Measurements from ENCODE around the gene TMC3.

Gene TMC3

DNA sequence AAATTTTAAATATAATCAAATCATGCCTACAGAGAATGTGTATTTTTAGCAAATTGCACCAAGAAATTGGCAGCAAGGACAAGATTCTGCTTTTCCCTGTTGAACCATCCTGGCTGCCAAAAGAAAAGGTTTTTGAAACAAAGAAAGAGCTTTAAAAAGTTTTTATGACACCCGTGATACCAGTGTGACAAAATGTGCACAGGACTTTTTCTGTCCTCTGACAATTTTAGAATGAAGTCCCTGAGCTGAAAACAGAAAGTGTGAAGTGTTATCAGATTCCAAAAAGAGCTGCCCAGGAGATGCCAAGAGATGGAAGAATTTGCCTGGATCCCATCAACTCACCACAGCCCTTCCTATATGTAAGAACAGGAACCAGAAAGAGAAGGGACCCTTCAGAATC is 33.2 kb upstream of the TMC3 start:
- no peak for FAIRE-seq
- no peak for DNase-seq (ENCODE audit: insufficient read length)
- TF ChIP-seq POLR2AphosphoS5 (IDR thresholded peaks at IDR 0.05; ENCODE audit: low read depth, low read length): no peak
- no peak for TF ChIP-seq TAF1 (IDR thresholded peaks at IDR 0.05; ENCODE audit: borderline replicate concordance, low read depth, low read length)
- TF ChIP-seq POLR2A (IDR thresholded peaks at IDR 0.05; ENCODE audit: low read depth, low read length): no peak

DNA sequence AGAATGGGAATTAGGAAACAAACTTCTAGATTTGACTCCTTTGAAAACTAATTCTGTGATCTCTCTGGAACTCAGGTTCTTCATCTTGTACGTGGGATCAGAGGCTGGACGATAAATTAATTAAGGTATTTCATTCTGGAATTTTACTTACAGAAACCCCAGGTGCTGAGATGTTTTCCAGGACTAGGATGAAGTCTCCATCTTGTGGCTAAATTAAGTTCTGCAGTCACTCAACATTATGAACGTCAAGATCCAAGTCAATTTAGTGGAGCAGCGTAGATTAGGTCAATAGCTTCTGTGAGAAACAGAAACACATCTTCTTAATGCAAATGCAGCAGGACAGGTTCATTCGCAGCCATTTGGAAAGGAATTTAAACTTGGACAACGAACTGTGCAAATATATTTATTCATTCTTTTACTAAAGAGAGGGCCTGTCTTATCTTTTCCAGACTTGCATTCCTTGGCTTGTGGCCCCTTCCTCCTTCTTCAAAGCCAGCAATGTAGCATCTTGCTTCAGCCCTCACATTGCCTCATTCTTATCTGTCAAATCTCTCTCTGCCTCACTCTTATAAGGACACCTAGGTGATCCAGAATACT is 26.7 kb upstream of the TMC3 start:
- TF ChIP-seq POLR2A (IDR thresholded peaks at IDR 0.05; ENCODE audit: low read depth, low read length) (no peak), POLR2AphosphoS5 (IDR thresholded peaks at IDR 0.05; ENCODE audit: low read depth, low read length) (no peak), TAF1 (IDR thresholded peaks at IDR 0.05; ENCODE audit: borderline replicate concordance, low read depth, low read length) (no peak)
- FAIRE-seq (no peak), DNase-seq (ENCODE audit: insufficient read length) (peak; percentile 5)

DNA sequence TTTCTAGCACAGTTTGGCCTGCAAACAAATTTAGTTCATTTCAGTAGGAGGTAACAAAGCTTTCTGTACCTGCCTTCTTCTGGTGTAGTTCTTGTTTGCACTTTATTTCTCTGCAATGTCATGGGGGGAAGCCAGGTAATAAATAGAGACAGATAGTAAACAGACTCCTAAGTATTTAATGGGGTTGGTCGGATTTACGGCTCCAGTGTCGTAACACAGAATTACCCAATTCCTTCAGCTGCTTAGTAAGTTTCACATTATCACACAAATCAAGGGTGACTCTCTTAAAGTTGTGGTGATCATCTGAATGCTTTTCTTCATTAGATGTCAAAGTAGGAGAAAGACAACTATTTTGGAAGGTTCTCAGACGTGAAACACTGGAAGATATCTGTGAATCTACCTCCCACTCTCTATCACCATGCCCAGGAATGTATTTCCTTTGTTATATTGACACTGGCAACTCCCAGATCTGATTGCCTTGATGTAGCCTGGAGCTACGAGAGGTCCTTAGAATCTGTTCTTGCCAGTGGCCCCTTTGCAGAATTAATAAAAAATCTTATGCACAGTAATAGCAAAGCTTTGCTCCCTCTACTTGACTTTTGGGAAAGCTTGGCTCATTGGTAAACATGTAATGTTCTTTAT is 25.0 kb upstream of the TMC3 start:
- FAIRE-seq: no peak
- no peak for TF ChIP-seq POLR2AphosphoS5 (IDR thresholded peaks at IDR 0.05; ENCODE audit: low read depth, low read length)
- TF ChIP-seq POLR2A (IDR thresholded peaks at IDR 0.05; ENCODE audit: low read depth, low read length): no peak
- TF ChIP-seq TAF1 (IDR thresholded peaks at IDR 0.05; ENCODE audit: borderline replicate concordance, low read depth, low read length): no peak
- DNase-seq (ENCODE audit: insufficient read length): no peak

DNA sequence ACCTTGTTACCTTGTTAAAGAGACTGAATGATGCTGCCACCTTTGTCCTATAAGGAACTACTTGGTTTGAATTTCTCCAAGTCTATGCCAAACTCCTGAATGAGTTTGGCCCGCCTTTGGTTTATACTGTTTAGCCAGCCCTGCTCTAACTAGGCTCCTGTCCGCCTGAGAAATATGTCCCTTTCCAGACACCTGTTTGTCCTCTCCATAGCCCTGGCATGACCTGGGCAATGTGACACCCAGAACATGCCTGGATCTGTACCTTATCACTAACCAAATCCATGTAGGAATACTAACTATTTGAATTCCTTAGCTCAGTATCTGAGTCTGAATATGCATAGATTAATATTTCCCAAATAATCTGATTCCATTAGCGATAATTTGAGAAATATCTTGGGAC is 24.4 kb upstream of the TMC3 start:
- no peak for DNase-seq (ENCODE audit: insufficient read length)
- FAIRE-seq: no peak
- TF ChIP-seq POLR2AphosphoS5 (IDR thresholded peaks at IDR 0.05; ENCODE audit: low read depth, low read length) (no peak), POLR2A (IDR thresholded peaks at IDR 0.05; ENCODE audit: low read depth, low read length) (no peak), TAF1 (IDR thresholded peaks at IDR 0.05; ENCODE audit: borderline replicate concordance, low read depth, low read length) (no peak)

DNA sequence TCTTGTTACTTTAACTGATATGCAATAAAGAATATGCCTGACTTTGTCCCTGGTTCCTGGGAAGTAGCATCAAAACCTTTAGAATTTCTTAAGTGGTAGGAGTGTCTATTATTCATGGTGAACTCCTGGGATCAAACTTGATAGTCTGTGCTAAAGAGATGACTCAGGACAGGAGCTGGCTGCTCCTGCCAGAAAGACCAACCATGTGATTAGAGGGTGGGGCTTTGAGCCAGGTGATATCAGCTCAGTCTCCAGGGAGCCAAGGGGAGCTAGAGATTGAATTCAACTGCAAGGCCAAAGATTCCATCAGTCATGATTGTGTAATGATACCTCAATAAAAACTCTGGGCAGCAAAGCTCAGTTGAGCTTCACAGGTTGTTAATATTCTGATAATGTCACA is 20.6 kb upstream of the TMC3 start:
- TF ChIP-seq POLR2AphosphoS5 (IDR thresholded peaks at IDR 0.05; ENCODE audit: low read depth, low read length) (no peak), POLR2A (IDR thresholded peaks at IDR 0.05; ENCODE audit: low read depth, low read length) (no peak), TAF1 (IDR thresholded peaks at IDR 0.05; ENCODE audit: borderline replicate concordance, low read depth, low read length) (no peak)
- DNase-seq (ENCODE audit: insufficient read length) (no peak), FAIRE-seq (no peak)

DNA sequence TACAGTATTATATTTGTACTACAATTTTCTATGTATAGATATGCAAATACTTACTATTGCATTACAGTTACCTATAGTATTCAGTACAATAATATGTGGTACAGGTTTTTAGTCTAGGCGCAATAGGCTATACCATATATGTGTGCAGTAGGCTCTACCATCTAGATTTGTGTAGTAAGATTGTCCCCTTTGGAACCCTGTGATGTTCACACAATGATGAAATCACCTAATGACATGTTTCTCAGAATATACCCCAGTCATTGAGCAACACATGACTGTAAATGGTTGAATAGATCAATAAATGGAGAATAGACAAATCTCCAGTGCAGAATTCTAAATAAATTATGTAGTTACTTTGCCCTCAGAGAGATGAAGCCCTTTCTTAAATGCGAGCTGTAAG is 17.6 kb upstream of the TMC3 start:
- TF ChIP-seq TAF1 (IDR thresholded peaks at IDR 0.05; ENCODE audit: borderline replicate concordance, low read depth, low read length) (no peak), POLR2AphosphoS5 (IDR thresholded peaks at IDR 0.05; ENCODE audit: low read depth, low read length) (no peak), POLR2A (IDR thresholded peaks at IDR 0.05; ENCODE audit: low read depth, low read length) (no peak)
- DNase-seq (ENCODE audit: insufficient read length) (no peak), FAIRE-seq (no peak)

DNA sequence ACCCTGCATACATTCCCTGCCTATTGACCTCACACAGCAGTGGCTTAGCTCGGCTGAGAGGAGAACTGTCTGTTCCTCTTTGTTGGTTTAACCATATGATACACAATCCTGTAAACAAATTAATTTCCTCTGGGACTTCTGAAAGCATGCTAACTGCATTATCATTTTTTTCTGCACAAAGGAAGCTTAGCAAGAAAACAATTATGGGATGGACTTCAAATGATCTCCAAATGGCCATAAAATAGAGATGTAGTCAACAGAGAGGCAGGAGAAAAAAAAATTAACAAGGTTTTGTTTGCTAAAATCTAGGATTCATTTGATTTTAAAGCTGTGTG is 14.4 kb upstream of the TMC3 start:
- DNase-seq (ENCODE audit: insufficient read length): no peak
- no peak for FAIRE-seq
- TF ChIP-seq POLR2A (IDR thresholded peaks at IDR 0.05; ENCODE audit: low read depth, low read length) (no peak), POLR2AphosphoS5 (IDR thresholded peaks at IDR 0.05; ENCODE audit: low read depth, low read length) (no peak), TAF1 (IDR thresholded peaks at IDR 0.05; ENCODE audit: borderline replicate concordance, low read depth, low read length) (no peak)

DNA sequence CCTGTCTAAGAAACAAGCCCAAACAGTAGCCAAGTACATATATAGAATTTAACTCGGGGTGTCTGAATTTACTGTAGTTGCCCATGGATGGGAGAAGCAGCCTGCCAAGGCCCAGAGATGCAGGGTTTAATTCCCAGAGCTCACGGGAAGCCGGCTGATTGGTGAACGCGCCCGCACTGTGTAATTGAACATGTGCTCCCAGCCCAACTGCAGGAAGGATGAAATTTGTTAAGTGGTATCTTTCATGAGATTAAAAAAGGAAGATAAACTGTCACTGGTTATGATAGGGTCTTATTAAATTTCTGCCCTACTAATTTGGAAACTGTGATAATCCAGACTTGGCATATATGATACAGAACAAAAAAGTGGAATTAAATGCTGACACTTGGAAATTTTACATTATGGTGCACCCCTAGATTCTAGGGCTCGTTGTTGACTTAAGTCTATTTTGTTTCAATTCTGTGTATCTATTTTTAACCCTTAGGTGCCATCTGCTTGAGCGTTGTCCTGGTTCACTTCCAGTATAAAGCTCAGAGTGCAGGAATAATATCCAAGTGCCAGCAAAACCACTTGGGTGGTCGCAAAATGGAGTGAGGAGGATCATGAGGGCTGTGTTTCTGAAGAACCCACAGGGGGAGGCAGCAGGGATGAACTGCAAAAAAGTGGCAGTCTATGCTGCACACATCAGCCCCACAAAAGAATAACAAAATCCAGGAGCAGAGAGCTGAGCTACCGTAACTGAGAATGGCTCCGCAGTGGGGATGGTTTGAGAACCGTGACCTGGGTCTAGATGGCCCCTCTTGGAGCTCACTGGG is 13.8 kb upstream of the TMC3 start:
- no peak for DNase-seq (ENCODE audit: insufficient read length)
- no peak for FAIRE-seq
- no peak for TF ChIP-seq POLR2AphosphoS5 (IDR thresholded peaks at IDR 0.05; ENCODE audit: low read depth, low read length)
- no peak for TF ChIP-seq TAF1 (IDR thresholded peaks at IDR 0.05; ENCODE audit: borderline replicate concordance, low read depth, low read length)
- no peak for TF ChIP-seq POLR2A (IDR thresholded peaks at IDR 0.05; ENCODE audit: low read depth, low read length)

DNA sequence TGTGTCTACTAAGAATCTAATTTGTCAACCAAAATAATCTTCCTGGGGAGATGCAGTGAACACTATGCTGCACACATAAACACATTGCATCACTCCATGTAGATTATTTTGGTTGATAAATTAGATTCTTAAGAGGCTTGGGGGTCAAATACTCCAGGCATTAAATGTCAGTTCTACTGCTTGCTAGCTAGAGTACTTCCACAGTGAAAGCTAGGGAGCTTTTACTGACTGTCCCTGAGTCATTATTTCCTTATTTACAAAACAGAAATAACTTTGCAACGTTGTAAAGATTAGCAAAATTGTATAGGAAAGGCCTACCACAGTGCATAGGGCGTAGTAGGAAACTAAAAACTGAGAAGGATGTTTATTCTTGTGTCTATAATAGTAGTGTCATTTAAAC is 12.9 kb upstream of the TMC3 start:
- FAIRE-seq (no peak), DNase-seq (ENCODE audit: insufficient read length) (no peak)
- TF ChIP-seq POLR2AphosphoS5 (IDR thresholded peaks at IDR 0.05; ENCODE audit: low read depth, low read length): no peak
- no peak for TF ChIP-seq POLR2A (IDR thresholded peaks at IDR 0.05; ENCODE audit: low read depth, low read length)
- no peak for TF ChIP-seq TAF1 (IDR thresholded peaks at IDR 0.05; ENCODE audit: borderline replicate concordance, low read depth, low read length)

DNA sequence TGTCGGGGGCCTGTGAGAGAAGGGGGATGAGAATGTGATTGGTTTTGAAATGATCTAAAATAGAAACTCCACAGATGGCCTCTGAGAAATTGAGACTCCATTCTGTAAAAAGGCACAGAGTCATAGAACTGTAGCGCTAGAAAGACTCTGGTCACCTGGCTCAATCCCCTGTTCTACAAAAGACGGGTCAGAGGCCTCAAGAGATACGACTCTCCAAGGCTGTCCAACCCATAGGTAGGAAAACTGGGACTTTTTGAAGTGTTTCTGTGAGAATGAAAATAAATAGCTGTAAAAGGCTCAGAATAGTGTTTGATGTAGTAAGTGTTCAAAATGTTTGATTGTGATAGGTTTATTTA is 11.7 kb upstream of the TMC3 start:
- no peak for DNase-seq (ENCODE audit: insufficient read length)
- TF ChIP-seq POLR2AphosphoS5 (IDR thresholded peaks at IDR 0.05; ENCODE audit: low read depth, low read length) (no peak), POLR2A (IDR thresholded peaks at IDR 0.05; ENCODE audit: low read depth, low read length) (no peak), TAF1 (IDR thresholded peaks at IDR 0.05; ENCODE audit: borderline replicate concordance, low read depth, low read length) (no peak)
- no peak for FAIRE-seq

DNA sequence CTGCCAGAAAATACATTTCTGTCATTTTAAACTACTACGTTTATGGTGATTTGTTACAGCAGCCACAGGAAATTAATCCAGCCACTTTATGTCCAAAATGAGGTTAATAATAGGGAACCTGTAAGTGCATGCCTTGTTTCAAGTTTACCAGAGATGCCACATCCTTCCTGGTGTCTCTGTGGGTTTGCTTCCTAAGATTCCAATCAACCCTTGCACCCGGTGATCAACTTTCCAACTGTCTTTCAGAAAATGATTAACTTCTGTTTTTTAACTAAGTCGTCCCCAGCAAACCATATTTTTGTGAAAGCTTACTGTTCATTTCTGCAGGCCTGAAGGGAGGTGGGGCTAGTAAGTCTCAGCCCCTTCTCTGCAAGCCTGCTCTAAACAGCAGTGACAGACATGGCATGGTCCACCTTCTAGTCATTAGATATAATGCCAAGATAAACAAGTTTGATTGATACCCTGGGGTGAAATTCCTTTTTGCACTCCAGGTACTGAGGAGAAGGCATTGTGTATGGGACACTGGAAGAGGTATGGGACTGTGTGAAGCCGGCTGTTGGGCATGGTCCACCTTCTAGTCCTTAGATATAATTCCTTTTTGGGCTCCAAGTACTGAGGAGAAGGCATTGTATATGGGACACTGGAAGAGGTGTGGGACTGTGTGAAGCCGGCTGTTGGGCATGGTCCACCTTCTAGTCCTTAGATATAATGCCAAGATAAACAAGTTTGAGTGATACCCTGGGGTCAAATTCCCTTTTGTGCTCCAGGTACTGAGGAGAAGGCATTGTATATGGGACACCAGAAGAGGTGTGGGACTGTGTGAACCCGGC is 11.1 kb upstream of the TMC3 start:
- TF ChIP-seq POLR2A (IDR thresholded peaks at IDR 0.05; ENCODE audit: low read depth, low read length): no peak
- TF ChIP-seq TAF1 (IDR thresholded peaks at IDR 0.05; ENCODE audit: borderline replicate concordance, low read depth, low read length): no peak
- no peak for TF ChIP-seq POLR2AphosphoS5 (IDR thresholded peaks at IDR 0.05; ENCODE audit: low read depth, low read length)
- no peak for DNase-seq (ENCODE audit: insufficient read length)
- FAIRE-seq: no peak

Data from GM12892 (cell line).